Stimulated activated CD8-positive, alpha-beta memory T cell treated with anti-CD3 and anti-CD28 coated beads, Interleukin-12 subunit alpha, Interleukin-12 subunit beta, amount 100 ng/mL, for 4 hours (primary cell): ENCODE measurements around the gene LAMA2.

Experiments used
- DNase-seq: peaks from one replicate; pipeline ENCODE4 v3.0.0-alpha.2; 2020; ENCODE audit warnings: low read depth

LAMA2 gene

DNA sequence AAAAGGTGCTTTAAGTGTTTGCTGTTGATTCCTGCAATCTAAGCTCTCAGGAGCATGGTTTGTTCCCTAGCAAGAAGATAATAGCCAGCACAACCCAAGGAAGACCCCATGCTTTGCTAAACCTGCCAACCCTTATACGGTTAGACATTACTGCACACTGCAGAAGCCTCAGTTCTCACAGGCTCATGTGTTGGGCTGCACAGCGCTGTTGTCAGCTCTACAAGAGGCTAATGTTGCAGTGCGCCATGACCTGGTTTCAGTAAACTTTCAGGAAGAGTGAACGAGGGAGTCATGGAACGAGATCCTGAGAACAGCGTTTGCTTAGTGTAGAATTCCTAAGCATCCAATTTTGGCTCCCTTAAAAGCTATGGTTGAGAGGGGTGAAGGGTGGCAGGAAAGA, 608.5 kb downstream of the LAMA2 start:
- no peak for DNase-seq

DNA sequence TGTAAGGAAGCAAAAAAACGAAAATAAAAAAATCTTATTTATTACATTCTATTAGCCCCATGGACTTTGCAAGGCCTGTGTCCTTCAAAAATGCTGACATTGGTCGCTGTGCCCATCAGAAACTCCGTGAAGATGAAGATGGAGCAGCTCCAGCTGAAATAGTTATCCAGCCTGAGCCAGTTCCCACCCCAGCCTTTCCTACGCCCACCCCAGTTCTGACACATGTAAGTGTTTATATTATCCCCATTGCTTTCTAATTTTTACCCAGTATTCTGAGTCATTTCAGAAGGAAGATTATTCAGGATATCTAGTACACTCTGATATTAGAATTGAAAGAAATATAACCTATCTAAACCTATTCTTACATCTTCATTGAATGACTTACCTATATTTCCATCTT, 609.3 kb downstream of the LAMA2 start:
- DNase-seq: no peak

DNA sequence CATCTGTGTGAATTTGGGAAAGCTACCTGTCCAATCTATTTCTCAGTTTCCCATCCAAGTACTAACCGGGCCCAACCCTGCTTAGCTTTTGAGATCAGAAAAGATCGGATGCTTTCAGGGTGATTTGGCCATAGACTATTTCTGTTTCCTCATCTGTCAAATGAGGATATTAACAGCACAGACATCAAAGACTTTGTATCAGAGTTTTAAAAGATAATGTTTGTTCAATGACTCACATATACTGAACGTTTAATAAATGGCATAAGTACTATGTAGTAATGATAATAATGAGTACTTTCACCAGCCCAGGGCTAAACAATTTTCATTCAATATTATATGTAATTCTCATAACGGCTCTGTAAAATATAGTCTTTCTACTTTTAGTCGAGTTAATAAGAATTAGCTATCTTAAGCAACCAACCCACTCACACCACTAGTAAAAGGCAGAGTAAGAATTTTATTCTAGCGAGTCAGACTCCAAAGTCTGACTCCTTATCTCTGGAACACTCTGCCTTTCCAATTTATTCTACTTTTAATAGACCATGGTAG, 610.5 kb downstream of the LAMA2 start:
- no peak for DNase-seq

DNA sequence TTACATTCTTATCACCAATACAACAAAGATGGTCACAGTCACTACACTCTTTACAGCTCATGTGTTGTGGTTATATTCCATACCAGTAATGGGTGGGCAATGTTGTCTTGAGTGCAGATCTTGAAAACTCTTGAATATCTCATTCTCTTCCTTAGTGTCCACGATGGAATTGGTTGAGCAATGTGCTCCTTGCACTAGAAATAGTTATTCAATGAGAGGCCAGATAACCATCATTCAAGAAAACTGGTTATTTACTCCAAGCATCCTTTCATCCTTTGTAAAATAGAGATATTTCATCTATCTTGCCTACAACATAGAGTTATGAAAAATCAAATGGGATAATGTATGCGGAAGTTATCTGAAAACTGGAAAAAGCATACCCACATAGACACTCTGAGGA, 611.2 kb downstream of the LAMA2 start:
- DNase-seq: no peak

DNA sequence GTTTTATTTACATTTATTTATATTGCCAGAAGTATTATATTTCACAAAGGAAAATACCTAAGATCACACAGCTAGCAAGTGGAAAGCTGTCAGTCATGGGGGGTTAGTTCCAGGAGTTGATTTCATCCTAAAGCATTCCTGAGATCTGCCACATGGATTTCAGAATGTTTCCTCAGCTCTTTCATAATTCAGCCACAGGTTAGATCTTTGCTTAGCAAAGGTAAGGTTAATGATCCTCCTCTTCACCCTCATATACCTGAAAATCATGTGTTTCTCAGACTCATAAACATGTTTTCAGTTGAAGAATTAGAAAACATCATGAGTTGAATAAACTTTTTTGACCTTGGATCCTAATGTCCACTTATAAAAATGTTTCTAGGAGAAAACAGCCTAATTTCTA, 611.6 kb downstream of the LAMA2 start:
- DNase-seq: no peak

GRCh38 chr6:129495652-129496051, 612.7 kb downstream of the LAMA2 start:
- no peak for DNase-seq

- DNase-seq: no peak
Measured at GRCh38 chr6:129497481-129498441, 614.8 kb downstream of the LAMA2 start.

DNA sequence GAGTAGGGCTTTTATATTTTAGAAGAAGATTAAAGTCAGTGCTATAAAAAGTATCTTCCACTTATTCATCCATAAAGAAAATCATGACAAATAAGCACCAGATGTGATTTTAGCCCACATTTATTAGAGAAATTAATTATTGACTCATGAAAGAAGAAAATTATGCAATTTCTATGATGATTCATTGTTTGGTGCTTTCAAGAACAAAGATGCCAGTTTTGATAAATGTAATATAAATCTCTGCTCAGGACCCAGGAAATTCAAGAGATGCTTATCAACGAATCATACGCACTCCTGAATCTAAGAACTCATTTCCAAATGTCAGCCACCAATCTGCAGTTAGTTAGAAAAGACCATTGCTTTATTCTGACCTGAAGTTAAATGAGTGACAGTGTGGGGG, 615.6 kb downstream of the LAMA2 start:
- no peak for DNase-seq

- DNase-seq: no peak
Measured at GRCh38 chr6:129498950-129499842, 616.3 kb downstream of the LAMA2 start.

DNA sequence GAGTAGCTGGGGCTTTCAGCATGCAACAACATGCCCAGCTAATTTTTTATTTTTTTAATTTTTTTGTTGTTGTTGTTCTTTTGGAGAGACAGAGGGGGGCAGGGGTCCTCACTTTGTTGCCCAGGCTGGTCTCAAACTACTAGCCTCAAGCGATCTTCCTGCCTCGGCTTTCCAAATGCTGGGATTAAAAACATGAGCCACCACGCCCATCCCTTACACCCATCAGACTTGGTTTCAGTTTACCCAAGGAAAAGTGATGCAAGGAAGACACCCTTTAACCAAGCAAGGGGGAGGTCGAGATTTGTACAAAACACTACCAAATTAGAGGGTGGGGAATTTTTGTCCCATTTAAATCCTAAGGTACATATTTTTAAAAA, 616.9 kb downstream of the LAMA2 start:
- DNase-seq: no peak

DNA sequence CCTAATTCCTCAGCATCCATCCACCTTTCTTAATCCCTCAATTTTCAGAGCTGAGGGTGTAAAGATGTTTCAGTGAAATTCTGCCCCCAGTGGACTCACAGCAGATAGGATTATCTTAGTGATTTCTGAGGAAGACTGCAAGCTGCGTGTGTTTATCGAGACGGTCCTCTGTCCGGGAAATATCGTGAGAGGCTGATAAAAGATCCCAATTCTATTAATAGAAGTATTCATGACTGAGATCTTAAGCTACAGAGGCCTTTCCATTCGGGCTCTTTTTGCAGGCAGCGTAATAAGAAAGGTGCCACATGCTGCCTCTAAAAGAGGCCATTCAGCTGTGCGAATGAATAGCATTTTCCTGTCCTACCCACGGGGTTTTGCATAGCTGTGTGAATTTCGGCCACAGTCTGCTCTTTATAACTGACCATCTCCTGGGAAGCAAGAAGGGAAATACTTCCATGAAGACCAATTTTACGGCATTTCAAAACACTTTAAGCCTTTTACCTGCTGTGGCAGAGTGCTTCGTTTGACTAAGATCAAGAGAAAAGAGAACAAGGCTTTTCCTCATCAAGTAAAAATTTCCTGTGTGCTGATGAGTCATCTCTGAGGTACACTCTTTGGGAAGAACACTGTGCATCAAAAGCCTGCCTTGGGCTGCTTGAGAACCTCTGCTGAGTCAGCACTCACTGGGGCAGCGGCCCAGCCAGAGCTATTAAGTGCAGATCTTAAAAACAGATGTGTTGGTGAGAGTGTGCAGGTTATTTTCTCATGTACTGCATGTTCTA, 618.2 kb downstream of the LAMA2 start:
- DNase-seq: no peak

DNA sequence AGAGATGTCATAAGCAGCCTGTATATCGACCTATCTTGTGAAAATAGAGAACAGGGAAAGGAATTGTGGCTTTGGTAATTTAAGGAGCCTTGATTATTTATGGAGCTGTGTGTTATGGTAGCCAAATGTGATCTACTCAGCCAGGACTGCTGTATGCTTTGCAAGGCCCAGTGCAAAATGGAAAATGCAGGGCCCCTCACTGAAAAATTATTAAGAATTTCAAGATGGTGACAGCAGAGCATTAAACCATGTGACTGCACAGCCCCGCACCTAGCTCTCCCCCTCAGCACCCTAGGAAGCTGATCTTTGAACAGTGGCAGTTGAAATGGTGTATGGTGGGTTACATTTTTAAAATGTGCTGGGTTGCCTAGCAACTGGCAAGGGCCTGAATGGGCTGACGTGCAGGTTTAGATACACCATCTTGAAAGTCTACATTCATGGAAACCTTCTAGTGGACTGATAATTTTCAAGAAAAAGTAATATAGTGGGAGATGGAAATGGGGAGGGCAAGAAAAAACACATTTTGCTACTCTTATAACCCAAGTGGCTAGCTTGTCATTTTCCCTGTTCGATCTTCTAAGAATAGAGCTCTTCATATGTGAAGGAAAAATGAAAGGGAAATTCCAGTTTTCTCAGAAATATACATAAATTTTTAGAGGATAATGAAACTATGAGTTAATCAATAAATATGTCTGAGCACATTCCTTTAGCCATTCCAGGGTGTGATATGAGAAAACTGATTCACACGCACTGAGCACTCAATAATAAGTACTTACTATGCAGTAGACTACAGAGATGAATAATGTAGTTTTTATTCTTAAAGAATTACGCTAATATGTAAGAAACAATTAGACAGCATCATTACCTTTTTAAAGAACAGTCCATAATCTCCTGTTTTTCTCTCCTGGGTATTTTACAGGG, 619.1 kb downstream of the LAMA2 start:
- no peak for DNase-seq

DNA sequence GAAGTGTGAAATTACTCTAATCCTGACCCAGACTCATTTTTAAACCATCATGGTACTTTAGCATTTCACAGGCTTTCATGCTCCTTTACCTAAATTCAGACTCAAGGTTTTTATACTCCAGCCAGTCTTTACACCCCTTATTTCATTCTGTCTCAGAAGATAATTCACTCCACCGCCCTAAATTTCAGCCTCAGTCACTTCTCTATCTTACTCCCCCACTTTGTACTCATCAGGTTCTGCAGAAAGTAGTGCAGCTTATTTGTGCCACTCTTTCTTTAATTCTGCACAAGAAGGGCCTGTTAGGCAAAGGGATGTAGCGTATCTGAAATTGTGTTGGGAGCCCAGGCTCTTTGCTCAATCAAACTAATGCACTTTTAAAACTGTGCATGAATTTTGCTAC, 621.5 kb downstream of the LAMA2 start:
- DNase-seq: no peak

GRCh38 chr6:129507059-129507807, 624.3 kb downstream of the LAMA2 start:
- no peak for DNase-seq

- no peak for DNase-seq
Measured at GRCh38 chr6:129507846-129508245, 624.9 kb downstream of the LAMA2 start.

DNA sequence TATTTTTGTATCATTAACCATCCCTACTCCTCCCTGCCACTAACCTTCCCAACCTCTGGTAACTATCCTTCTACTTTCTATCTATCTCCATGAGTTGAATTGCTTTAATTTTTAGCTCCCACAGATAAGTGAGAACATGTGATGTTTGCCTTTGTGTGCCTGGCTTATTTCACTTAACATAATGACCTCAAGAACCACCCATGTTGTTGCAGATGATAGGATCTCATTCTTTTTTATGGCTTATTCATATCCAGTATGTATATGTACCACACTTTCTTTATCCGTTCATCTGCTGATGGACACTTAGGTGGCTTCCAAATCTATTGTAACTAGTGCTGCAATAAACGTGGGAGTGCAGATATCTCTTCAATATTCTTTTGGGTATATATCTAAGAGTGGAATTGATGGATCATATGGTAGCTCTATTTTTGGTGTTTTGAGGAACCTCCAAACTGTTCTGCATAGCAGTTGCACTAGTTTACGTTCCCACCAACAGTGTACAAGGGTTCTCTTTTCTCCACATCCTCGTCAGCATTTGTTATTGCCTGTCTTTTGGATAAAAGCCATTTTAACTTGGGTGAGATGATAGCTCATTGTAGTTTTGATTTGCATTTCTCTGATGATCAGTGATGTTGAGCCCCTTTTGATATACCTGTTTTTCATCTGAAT, 625.7 kb downstream of the LAMA2 start:
- no peak for DNase-seq

- no peak for DNase-seq
Measured at GRCh38 chr6:129510950-129511349, 628.0 kb downstream of the LAMA2 start.

GRCh38 chr6:129513471-129513870, 630.5 kb downstream of the LAMA2 start:
- no peak for DNase-seq

GRCh38 chr6:129515004-129515403, 632.1 kb downstream of the LAMA2 start:
- DNase-seq: no peak

DNA sequence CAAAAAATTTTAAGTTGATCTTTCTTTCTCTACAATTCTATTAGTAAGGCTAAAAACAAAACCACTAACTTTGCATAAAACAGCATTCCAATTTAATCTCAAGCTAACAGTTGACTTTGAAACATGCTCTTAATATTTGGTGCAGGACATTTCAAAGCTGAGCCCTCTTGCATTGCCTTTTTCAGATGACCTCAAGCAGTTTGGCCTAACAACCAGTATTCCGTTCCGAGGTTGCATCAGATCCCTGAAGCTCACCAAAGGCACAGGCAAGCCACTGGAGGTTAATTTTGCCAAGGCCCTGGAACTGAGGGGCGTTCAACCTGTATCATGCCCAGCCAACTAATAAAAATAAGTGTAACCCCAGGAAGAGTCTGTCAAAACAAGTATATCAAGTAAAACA, 633.1 kb downstream of the LAMA2 start:
- no peak for DNase-seq
